Stimulated activated naive CD8-positive, alpha-beta T cell treated with anti-CD3 and anti-CD28 coated beads, Interleukin-15, amount 100 ng/mL, for 72 hours (primary cell): ENCODE measurements around the gene ARHGAP6.
"Not testable (repeated sequence)": the region's sequence is repeated elsewhere in the genome, so short reads cannot be mapped to it uniquely, and the experiment has no call there.

Experiments used
- ATAC-seq: fragments of 150-1000 bp; cut with Tn5 transposase; 2 replicates; pipeline ENCODE4 v1.10.0; 2021; ENCODE audit warnings: mild to moderate bottlenecking, moderate library complexity
- DNase-seq, 2 donors: peaks; one replicate each; pipeline ENCODE4 v3.0.0; 2021 to 2022
- H3K27ac Mint-ChIP-seq, 2 donors: one replicate each; pipeline ENCODE4 v1.8.0; 2022; ENCODE audit warnings: mild to moderate bottlenecking in 2 of 2, mixed read lengths in 2 of 2, moderate library complexity in 2 of 2
- H3K27me3 Mint-ChIP-seq: one replicate; pipeline ENCODE4 v1.8.0; 2022; ENCODE audit warnings: mixed read lengths
- H3K4me1 Mint-ChIP-seq: one replicate; pipeline ENCODE4 v1.8.0; 2022; ENCODE audit warnings: mild to moderate bottlenecking, mixed read lengths
- H3K4me3 Mint-ChIP-seq, 2 donors: one replicate each; pipeline ENCODE4 v1.8.0; 2022; ENCODE audit warnings: mild to moderate bottlenecking in 2 of 2, mixed read lengths in 2 of 2, moderate library complexity in 1 of 2
- H3K9me3 Mint-ChIP-seq, 2 donors: one replicate each; pipeline ENCODE4 v1.8.0; 2022; ENCODE audit warnings: mixed read lengths in 2 of 2

Gene ARHGAP6

GRCh38 chrX:11530621-11531020 is 135.1 kb downstream of the ARHGAP6 start:
- no peak overlapping the region for H3K4me3 Mint-ChIP-seq
- H3K27me3 Mint-ChIP-seq: no peaks in the 10 kb centered on the region
- DNase-seq (no peak), ATAC-seq (no peak)
- H3K4me1 Mint-ChIP-seq: no peaks in the 10 kb centered on the region
- H3K9me3 Mint-ChIP-seq: no peaks in the 10 kb centered on the region
- H3K27ac Mint-ChIP-seq: no peak overlapping the region

GRCh38 chrX:11528623-11529022 is 137.1 kb downstream of the ARHGAP6 start:
- no peak overlapping the region for H3K4me3 Mint-ChIP-seq
- no peaks in the 10 kb centered on the region for H3K4me1 Mint-ChIP-seq
- H3K9me3 Mint-ChIP-seq: no peaks in the 10 kb centered on the region
- DNase-seq (no peak), ATAC-seq (no peak)
- H3K27ac Mint-ChIP-seq: no peak overlapping the region
- H3K27me3 Mint-ChIP-seq: no peaks in the 10 kb centered on the region

- DNase-seq: no peak
- Mint-ChIP-seq H3K4me1 (no peaks in the 10 kb centered on the region), H3K27ac (no peak overlapping the region), H3K9me3 (no peaks in the 10 kb centered on the region), H3K27me3 (peaks cover 5% of the 10 kb centered on the region), H3K4me3 (no peak overlapping the region)
- ATAC-seq: no peak
Measured at GRCh38 chrX:11525685-11526084, 140.0 kb downstream of the ARHGAP6 start.

GRCh38 chrX:11519234-11519633 is 146.5 kb downstream of the ARHGAP6 start:
- not testable (repeated sequence) for H3K4me1 Mint-ChIP-seq, ATAC-seq, H3K9me3 Mint-ChIP-seq, DNase-seq, H3K27me3 Mint-ChIP-seq, H3K27ac Mint-ChIP-seq, H3K4me3 Mint-ChIP-seq

DNA sequence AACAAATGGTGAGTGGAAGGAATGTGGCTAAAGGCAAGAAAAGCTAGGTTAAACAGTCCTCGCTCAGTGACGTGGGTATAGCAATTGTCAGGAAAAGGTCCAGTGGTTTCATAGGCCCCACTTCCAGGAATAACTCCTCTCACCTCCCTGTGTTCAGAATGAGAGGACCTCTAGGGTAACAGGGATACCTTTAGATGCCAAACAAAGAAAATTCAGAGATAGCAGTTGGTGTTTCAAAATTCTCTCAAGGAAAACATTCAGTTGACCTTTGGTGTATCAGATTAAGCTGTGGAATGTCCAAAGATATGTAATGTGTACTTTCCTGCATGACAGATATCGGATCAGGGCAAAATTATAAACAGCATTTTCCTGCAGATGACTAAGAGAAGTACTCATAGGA is 155.9 kb downstream of the ARHGAP6 start:
- H3K4me3 Mint-ChIP-seq: no peak overlapping the region
- DNase-seq: no peak
- peaks cover 9% of the 10 kb centered on the region for H3K27me3 Mint-ChIP-seq
- H3K4me1 Mint-ChIP-seq: no peaks in the 10 kb centered on the region
- no peak overlapping the region for H3K27ac Mint-ChIP-seq
- no peaks in the 10 kb centered on the region for H3K9me3 Mint-ChIP-seq
- no peak for ATAC-seq

GRCh38 chrX:11504234-11504633 is 161.5 kb downstream of the ARHGAP6 start:
- Mint-ChIP-seq H3K27me3 (peaks cover 9% of the 10 kb centered on the region), H3K4me3 (no peak overlapping the region), H3K9me3 (no peaks in the 10 kb centered on the region), H3K27ac (no peak overlapping the region), H3K4me1 (no peaks in the 10 kb centered on the region)
- ATAC-seq: no peak
- no peak for DNase-seq

- ATAC-seq: no peak
- Mint-ChIP-seq H3K4me1 (no peaks in the 10 kb centered on the region), H3K4me3 (no peak overlapping the region), H3K9me3 (no peaks in the 10 kb centered on the region), H3K27ac (no peak overlapping the region), H3K27me3 (no peaks in the 10 kb centered on the region)
- no peak for DNase-seq
Measured at GRCh38 chrX:11499076-11500044, 166.4 kb downstream of the ARHGAP6 start.

GRCh38 chrX:11491375-11491774 is 174.3 kb downstream of the ARHGAP6 start:
- H3K4me1 Mint-ChIP-seq, H3K27ac Mint-ChIP-seq, ATAC-seq, H3K9me3 Mint-ChIP-seq, H3K4me3 Mint-ChIP-seq, DNase-seq: not testable (repeated sequence)
- H3K27me3 Mint-ChIP-seq: peaks cover 21% of the 10 kb centered on the region

- H3K27ac Mint-ChIP-seq: peak overlapping the region; percentile 8 to 53
- no peaks in the 10 kb centered on the region for H3K4me1 Mint-ChIP-seq
- ATAC-seq (no peak), DNase-seq (no peak)
- H3K9me3 Mint-ChIP-seq: no peaks in the 10 kb centered on the region
- H3K4me3 Mint-ChIP-seq: no peak overlapping the region
- peaks cover 16% of the 10 kb centered on the region for H3K27me3 Mint-ChIP-seq
Measured at GRCh38 chrX:11484290-11484689, 181.4 kb downstream of the ARHGAP6 start.

DNA sequence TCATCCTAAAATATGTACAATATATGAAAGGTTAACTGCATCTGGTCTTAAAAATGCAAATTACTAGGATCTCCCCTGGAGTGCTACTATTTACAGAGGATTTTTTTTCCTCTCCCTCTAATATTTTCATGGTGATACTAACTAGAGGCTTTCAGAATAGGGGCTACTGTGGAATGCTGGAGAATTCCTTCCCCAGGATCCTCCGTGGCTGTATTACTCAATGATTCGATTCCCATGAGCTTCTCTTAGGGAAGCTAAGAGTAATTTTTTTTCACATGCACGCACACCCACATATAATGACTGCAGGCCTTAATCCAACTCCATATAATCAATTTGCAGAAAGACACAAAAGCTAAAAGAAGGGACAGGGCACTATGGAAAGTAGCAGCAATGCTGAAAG is 184.7 kb downstream of the ARHGAP6 start:
- H3K4me1 Mint-ChIP-seq: no peaks in the 10 kb centered on the region

DNA sequence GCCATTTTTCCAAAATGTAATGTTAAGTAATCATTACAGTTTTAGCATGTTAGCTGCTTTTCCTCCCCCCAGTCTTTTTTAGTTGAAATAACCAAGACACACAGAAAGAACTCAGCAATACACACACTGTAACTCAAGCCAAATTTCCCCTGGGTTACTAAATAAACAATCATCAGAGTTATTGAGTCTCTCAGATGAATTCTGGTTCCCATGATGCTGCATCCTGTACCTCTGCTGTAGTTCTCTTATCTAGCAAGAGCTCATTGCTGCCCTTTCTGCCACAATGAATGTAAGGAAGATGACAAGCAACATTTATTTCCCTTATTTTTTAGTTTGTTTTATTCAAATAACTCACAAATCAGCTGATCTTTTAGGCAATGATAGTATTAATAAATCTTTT is 185.1 kb downstream of the ARHGAP6 start:
- H3K4me3 Mint-ChIP-seq: no peak overlapping the region
- DNase-seq: no peak
- no peaks in the 10 kb centered on the region for H3K27me3 Mint-ChIP-seq
- H3K9me3 Mint-ChIP-seq: no peaks in the 10 kb centered on the region
- H3K27ac Mint-ChIP-seq: no peak overlapping the region
- H3K4me1 Mint-ChIP-seq: no peaks in the 10 kb centered on the region
- ATAC-seq: no peak

More for the DNA sequence above, 184.7 kb downstream of the ARHGAP6 start:
- Mint-ChIP-seq H3K4me3 (no peak overlapping the region), H3K27ac (no peak overlapping the region), H3K9me3 (no peaks in the 10 kb centered on the region), H3K27me3 (no peaks in the 10 kb centered on the region)
- DNase-seq: no peak
- no peak for ATAC-seq

GRCh38 chrX:11478911-11479310 is 186.8 kb downstream of the ARHGAP6 start:
- DNase-seq (no peak), ATAC-seq (no peak)
- no peak overlapping the region for H3K27ac Mint-ChIP-seq
- no peak overlapping the region for H3K4me3 Mint-ChIP-seq
- no peaks in the 10 kb centered on the region for H3K9me3 Mint-ChIP-seq
- H3K4me1 Mint-ChIP-seq: no peaks in the 10 kb centered on the region
- no peaks in the 10 kb centered on the region for H3K27me3 Mint-ChIP-seq

DNA sequence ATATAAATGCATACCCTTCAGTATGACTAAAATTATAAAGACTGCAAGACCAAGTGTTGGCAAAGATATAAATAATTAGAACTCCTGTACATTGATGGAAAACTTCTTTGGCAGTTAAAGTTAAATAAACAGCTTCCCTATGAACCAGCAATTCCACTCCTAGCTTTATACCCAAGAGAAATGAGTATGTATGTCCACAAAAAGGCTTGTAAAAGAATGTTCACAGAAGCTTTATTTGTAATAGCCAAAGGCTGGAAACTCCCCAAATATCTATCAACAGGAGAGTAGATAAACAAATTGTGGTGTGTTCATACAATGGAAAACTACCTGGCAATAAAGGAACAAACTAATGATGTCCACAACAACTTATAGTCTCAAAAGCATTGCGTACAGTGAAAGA is 187.7 kb downstream of the ARHGAP6 start:
- Mint-ChIP-seq H3K27me3 (no peaks in the 10 kb centered on the region), H3K4me1 (no peaks in the 10 kb centered on the region), H3K27ac (no peak overlapping the region), H3K9me3 (no peaks in the 10 kb centered on the region), H3K4me3 (no peak overlapping the region)
- ATAC-seq: no peak
- no peak for DNase-seq

DNA sequence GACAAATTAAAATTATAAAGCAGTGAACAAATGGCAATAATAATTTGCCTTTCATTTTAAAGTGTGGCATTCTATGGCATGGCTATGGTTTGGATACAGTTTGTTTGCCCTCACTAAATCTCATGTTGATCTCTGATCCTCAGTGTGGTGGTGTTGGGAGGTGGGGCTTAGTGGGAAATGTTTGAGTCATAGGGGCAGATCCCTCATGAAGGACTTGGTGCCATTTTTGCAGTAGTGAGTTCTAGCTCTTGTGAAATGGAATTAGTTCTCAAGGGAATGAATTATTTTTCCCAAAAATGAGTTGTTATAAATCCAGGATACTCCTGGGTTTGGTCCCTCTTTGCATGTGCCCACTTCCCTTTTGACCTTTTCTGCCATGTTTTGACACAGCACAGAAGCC is 191.1 kb downstream of the ARHGAP6 start:
- H3K4me3 Mint-ChIP-seq: no peak overlapping the region
- no peaks in the 10 kb centered on the region for H3K9me3 Mint-ChIP-seq
- no peak for DNase-seq
- H3K27ac Mint-ChIP-seq: no peak overlapping the region
- H3K27me3 Mint-ChIP-seq: peaks cover 10% of the 10 kb centered on the region
- ATAC-seq: no peak
- H3K4me1 Mint-ChIP-seq: no peaks in the 10 kb centered on the region

- DNase-seq (no peak), ATAC-seq (no peak)
- H3K4me1 Mint-ChIP-seq: no peaks in the 10 kb centered on the region
- no peaks in the 10 kb centered on the region for H3K9me3 Mint-ChIP-seq
- H3K27ac Mint-ChIP-seq: no peak overlapping the region
- H3K4me3 Mint-ChIP-seq: no peak overlapping the region
- peaks cover 10% of the 10 kb centered on the region for H3K27me3 Mint-ChIP-seq
Measured at GRCh38 chrX:11474021-11474420, 191.7 kb downstream of the ARHGAP6 start.

DNA sequence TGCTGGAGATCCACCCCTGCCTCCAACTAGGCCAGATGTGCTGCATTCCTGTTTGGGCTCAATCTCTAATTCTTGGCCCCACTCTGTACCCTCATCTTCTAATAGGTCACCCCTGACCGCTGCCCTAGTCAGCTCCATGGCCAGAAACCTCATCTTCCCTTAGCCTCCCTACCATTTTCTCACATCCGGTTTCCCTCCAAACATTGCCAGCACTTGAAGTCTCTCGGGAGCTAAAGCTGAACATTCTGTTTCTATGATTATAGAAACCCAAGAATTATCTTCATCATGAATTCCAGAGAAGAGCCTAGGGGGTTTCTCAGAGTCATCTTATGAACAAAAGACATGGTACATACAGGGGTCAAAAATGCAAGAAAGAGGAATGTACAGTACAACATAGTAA is 192.8 kb downstream of the ARHGAP6 start:
- Mint-ChIP-seq H3K4me1 (no peaks in the 10 kb centered on the region), H3K4me3 (no peak overlapping the region), H3K9me3 (no peaks in the 10 kb centered on the region), H3K27ac (no peak overlapping the region), H3K27me3 (peaks cover 10% of the 10 kb centered on the region)
- ATAC-seq (no peak), DNase-seq (no peak)

- H3K4me1 Mint-ChIP-seq: no peaks in the 10 kb centered on the region
- H3K27ac Mint-ChIP-seq: no peak overlapping the region
- H3K27me3 Mint-ChIP-seq: peaks cover 10% of the 10 kb centered on the region
- H3K4me3 Mint-ChIP-seq: no peak overlapping the region
- DNase-seq: no peak
- no peaks in the 10 kb centered on the region for H3K9me3 Mint-ChIP-seq
- ATAC-seq: no peak
Measured at GRCh38 chrX:11472381-11472780, 193.3 kb downstream of the ARHGAP6 start.
